IMR-90 (cell line): Measurements from ENCODE around the gene OSM. TPM values are rescaled to one million over a fixed set of nuclear protein-coding genes. Genes with fewer than 3 reads are reported as not detected.

ENCODE experiments used
- ATAC-seq: fragments of 200-7000 bp; cut with Tn5 transposase; 2 replicates; pipeline ENCODE4 v1.9.1; 2020; ENCODE audit warnings: low read depth, mild to moderate bottlenecking, moderate library complexity
- BruUV-seq: library from RNA; stranded (reverse); fragments of 400-500 nt; replicated peaks from 2 replicates; lab custom pipeline; 2021; lab: Mats Ljungman, UMichigan
- CTCF ChIA-PET: fragments of 300-600 bp; formaldehyde crosslinking; extraction: SDS; loops from one replicate; lab custom pipeline; 2021; ENCODE audit warnings: antibody characterized with exemption; lab: Yijun Ruan, JAX
- POLR2A ChIA-PET: fragments of 300-600 bp; sonication (Branson Sonifier 250); formaldehyde crosslinking; loops from one replicate; lab custom pipeline; 2022; ENCODE audit warnings: antibody characterized with exemption; ENCODE audit not compliant: unreplicated experiment; lab: Charles Lee
- DNase-seq: peaks from one replicate; pipeline ENCODE4 v3.0.0; 2013
- H2AFZ ChIP-seq: replicated peaks from 2 replicates; pipeline ENCODE3; 2013; ENCODE audit warnings: low read length, mild to moderate bottlenecking; ENCODE audit not compliant: poor library complexity
- H2AK5ac ChIP-seq: 2 replicates; pipeline ENCODE4 v1.6.1; 2013; ENCODE audit warnings: low read depth, low read length, inconsistent platforms
- H2AK9ac ChIP-seq: replicated peaks from 2 replicates; pipeline ENCODE3; 2013; ENCODE audit warnings: mild to moderate bottlenecking, low read depth, low read length, moderate library complexity; ENCODE audit not compliant: poor library complexity
- H2BK120ac ChIP-seq: 2 replicates; pipeline ENCODE4 v1.6.1; 2013; ENCODE audit warnings: low read depth, low read length, inconsistent platforms
- H2BK15ac ChIP-seq: 3 replicates; pipeline ENCODE4 v1.6.1; 2013; ENCODE audit warnings: low read depth, low read length, inconsistent platforms
- H2BK20ac ChIP-seq: 2 replicates; pipeline ENCODE4 v1.6.1; 2013; ENCODE audit warnings: low read depth, mild to moderate bottlenecking, inconsistent platforms, low read length, moderate library complexity
- H2BK5ac ChIP-seq: 2 replicates; pipeline ENCODE4 v1.6.1; 2013; ENCODE audit warnings: mild to moderate bottlenecking, low read depth, low read length, inconsistent platforms; ENCODE audit not compliant: poor library complexity, severe bottlenecking
- H3K14ac ChIP-seq: replicated peaks from 2 replicates; pipeline ENCODE4 v1.6.1; 2013; ENCODE audit warnings: low read depth, low read length, inconsistent platforms
- H3K18ac ChIP-seq: 2 replicates; pipeline ENCODE4 v1.6.1; 2013; ENCODE audit warnings: low read depth, low read length, control low read depth
- H3K23ac ChIP-seq: 2 replicates; pipeline ENCODE4 v1.6.1; 2013; ENCODE audit warnings: low read depth, low read length, inconsistent platforms
- H3K27ac ChIP-seq: 2 replicates; pipeline ENCODE4 v1.5.1; 2013; ENCODE audit warnings: mild to moderate bottlenecking, control low read depth, low read length; ENCODE audit not compliant: insufficient read depth
- H3K27me3 ChIP-seq: 2 replicates; pipeline ENCODE4 v1.6.1; 2013; ENCODE audit warnings: low read length; ENCODE audit not compliant: control insufficient read depth, insufficient read depth
- H3K36me3 ChIP-seq: 2 replicates; pipeline ENCODE4 v1.6.1; 2013; ENCODE audit warnings: low read length, mixed read lengths; ENCODE audit not compliant: control insufficient read depth, insufficient read depth
- H3K4ac ChIP-seq: 2 replicates; pipeline ENCODE4 v1.6.1; 2013; ENCODE audit warnings: low read depth, low read length, inconsistent platforms
- H3K4me1 ChIP-seq: 2 replicates; pipeline ENCODE4 v1.6.1; 2013; ENCODE audit warnings: low read length, mixed read lengths; ENCODE audit not compliant: control insufficient read depth, insufficient read depth
- H3K4me2 ChIP-seq: 2 replicates; pipeline ENCODE4 v1.6.1; 2013; ENCODE audit warnings: low read depth, mild to moderate bottlenecking, control low read depth, low read length, moderate library complexity
- H3K4me3 ChIP-seq: 2 replicates; pipeline ENCODE4 v1.5.1; 2013; ENCODE audit warnings: low read depth, mild to moderate bottlenecking, control low read depth, low read length, moderate library complexity; ENCODE audit not compliant: insufficient read depth
- H3K56ac ChIP-seq: 2 replicates; pipeline ENCODE4 v1.6.1; 2013; ENCODE audit warnings: low read length, inconsistent platforms; ENCODE audit not compliant: insufficient read depth; ENCODE audit errors: extremely low read depth
- H3K79me1 ChIP-seq, 2 experiments: 2 replicates each; pipeline ENCODE4 v1.6.1; 2013; ENCODE audit warnings: low read length in 2 of 2, inconsistent platforms in 1 of 2, low read depth in 1 of 2
- H3K9ac ChIP-seq: 2 replicates; pipeline ENCODE4 v1.6.1; 2013; ENCODE audit warnings: low read depth, low read length, control low read depth
- H3K9me1 ChIP-seq: 2 replicates; pipeline ENCODE4 v1.6.1; 2013; ENCODE audit warnings: low read length, inconsistent platforms; ENCODE audit not compliant: insufficient read depth
- H3K9me3 ChIP-seq: 2 replicates; pipeline ENCODE4 v1.6.1; 2013; ENCODE audit warnings: low read length; ENCODE audit not compliant: control insufficient read depth, insufficient read depth
- H4K20me1 ChIP-seq: 2 replicates; pipeline ENCODE4 v1.6.1; 2013; ENCODE audit warnings: low read length, inconsistent platforms; ENCODE audit not compliant: insufficient read depth
- H4K5ac ChIP-seq: 2 replicates; pipeline ENCODE4 v1.6.1; 2013; ENCODE audit warnings: mild to moderate bottlenecking, low read depth, low read length, control low read depth
- H4K8ac ChIP-seq, 2 experiments: 2 replicates each; pipeline ENCODE4 v1.6.1; 2013; ENCODE audit warnings: low read depth in 2 of 2, low read length in 2 of 2, control low read depth in 1 of 2, inconsistent platforms in 1 of 2
- H4K91ac ChIP-seq: 2 replicates; pipeline ENCODE4 v1.6.1; 2013; ENCODE audit warnings: low read depth, low read length, inconsistent platforms; ENCODE audit not compliant: insufficient read depth
- CEBPB ChIP-seq: IDR thresholded peaks from 2 replicates; pipeline ENCODE4 v1.6.1; 2012; ENCODE audit warnings: low read depth, low read length, improper control_type of control experiment
- FOS ChIP-seq: fragments of 150-350 bp; IDR thresholded peaks from 2 replicates; pipeline ENCODE4 v1.6.1; 2016; ENCODE audit warnings: low read depth, low read length
- MAFK ChIP-seq: IDR thresholded peaks from 2 replicates; pipeline ENCODE4 v1.6.1; 2012; ENCODE audit warnings: low read depth, low read length, improper control_type of control experiment
- MXI1 ChIP-seq: IDR thresholded peaks from 2 replicates; pipeline ENCODE4 v1.6.1; 2012; ENCODE audit warnings: low read depth, mild to moderate bottlenecking, low read length, moderate library complexity, borderline replicate concordance
- POLR2A ChIP-seq: IDR thresholded peaks from 2 replicates; pipeline ENCODE4 v1.6.1; 2012; ENCODE audit warnings: mild to moderate bottlenecking, low read depth, low read length
- WGBS, 2 experiments: methylation state at CpG; one replicate each; pipeline versions ENCODE4 v1.1.5 to v1.1.7; 2013; ENCODE audit warnings: missing lambda C conversion rate in 2 of 2; ENCODE audit not compliant: insufficient read length in 1 of 2; ENCODE audit errors: extremely low coverage in 2 of 2; 5-methylcytosine and 5-hydroxymethylcytosine counted together
- dilution Hi-C: fragments of 300-500 bp; cut with HindIII; formaldehyde crosslinking; loops from one replicate; pipeline ENCODE4 v1.14.3; 2018; ENCODE audit warnings: low sequenced_read_pairs; ENCODE audit not compliant: unreplicated experiment
- in situ Hi-C: fragments of 300-500 bp; cut with MboI; formaldehyde crosslinking; loops from 3 replicates; pipeline ENCODE4 v1.14.3; 2019; ENCODE audit warnings: low sequenced_read_pairs, inconsistent platforms, mixed read lengths
- intact Hi-C: fragments of 100-400 bp; cut with micrococcal nuclease; formaldehyde crosslinking; loops from 2 replicates; pipeline ENCODE4 v1.10.0; 2022
- polyA plus RNA-seq, 3 experiments: library from polyadenylated mRNA; depleted of rRNA; stranded (reverse); fragments of >200 nt; gene quantifications; 2 replicates each; pipeline ENCODE4 v1.2.3, GENCODE V29; 2012; ENCODE audit warnings: low replicate concordance in 1 of 3
- total RNA-seq: library from RNA; depleted of rRNA; stranded (reverse); fragments of >200 nt; gene quantifications from 2 replicates; pipeline ENCODE4 v1.2.3, GENCODE V29; 2012

Gene OSM
- total and polyA plus RNA-seq, 2 of the 4 experiments (the other 2 are of a cell fraction), result not detected

- no peak overlapping the region for H3K23ac ChIP-seq
- no peak overlapping the region for H3K4me2 ChIP-seq
- H2AK5ac ChIP-seq, result peak overlapping the region; percentile 65; the same call in 1 of the 2 replicates
- no peaks in the 10 kb centered on the region for H3K9me1 ChIP-seq
- no peak overlapping the region for H2BK5ac ChIP-seq
- no peak overlapping the region for H2BK20ac ChIP-seq
- no peaks in the 10 kb centered on the region for H4K20me1 ChIP-seq
- no peaks in the 10 kb centered on the region for H3K4me1 ChIP-seq
- no peak overlapping the region for H2BK15ac ChIP-seq
- ATAC-seq (peak; percentile 33), DNase-seq (peak; percentile 81)
- dilution Hi-C loops, result no loop called here
- BruUV-seq, result no TSS peak
- no peak overlapping the region for H4K5ac ChIP-seq
- intact Hi-C loops, result no loop called here
- TF ChIP-seq MXI1 (no peak), FOS (0 out of 2 replicates have a peak, but pooled peaks have one; percentile 26), POLR2A (0 out of 2 replicates have a peak, but pooled peaks have one; percentile 26), CEBPB (peak; percentile 73), MAFK (peak; percentile 80)
- H3K9me3 ChIP-seq, result no peaks in the 10 kb centered on the region
- 48% methylated on average over 9 of the region's 16 CpGs; no CpG with 5 or more reads in 1 of the 2 experiments for WGBS, 2 experiments
- peak overlapping the region; percentile 82 for H2AK9ac ChIP-seq
- H3K4ac ChIP-seq, result no peak overlapping the region
- no peak overlapping the region for H2BK120ac ChIP-seq
- no peak overlapping the region for H3K56ac ChIP-seq
- ChIA-PET POLR2A (interaction anchor here (0.5 kb wide), 1 partner anchor 21 kb away, joined by 3 read pairs; no protein-coding TSS in a partner anchor), CTCF (no interaction called here)
- H3K27me3 ChIP-seq, result no peaks in the 10 kb centered on the region
- no peak overlapping the region for H3K9ac ChIP-seq
- no peaks in the 10 kb centered on the region for H3K36me3 ChIP-seq
- no peak overlapping the region for H3K4me3 ChIP-seq
- no peaks in the 10 kb centered on the region for H3K79me1 ChIP-seq
- H4K8ac ChIP-seq, result no peak overlapping the region; a peak in 1 of 4 replicates
- no peak overlapping the region for H3K18ac ChIP-seq
- H2AFZ ChIP-seq, result peak overlapping the region; percentile 80
- in situ Hi-C loops, result no loop called here
- H3K27ac ChIP-seq, result no peak overlapping the region
- no peak overlapping the region for H4K91ac ChIP-seq
- H3K14ac ChIP-seq, result no peak overlapping the region
These were observed 4.2 kb upstream of the OSM start for GRCh38 chr22:30270832-30271231.
